ENCODE measurements around the gene SEC23B.
A peak's percentile ranks its signal among the peaks of the same experiment; 100 is the strongest.

Gene SEC23B

GRCh38 chr20:18587665-18588573 lies 80.2 kb downstream of the SEC23B start, which contains the start of gene DTD1:
DTD1 (plus strand) TSS chr20:18588054; CDS start chr20:18588073, 19 bp downstream.
- peak; percentile 70 for DNase-seq (ENCODE audit: low read depth)

GRCh38 chr20:18588574-18588933 lies 80.8 kb downstream of the SEC23B start:
- no peak for DNase-seq (ENCODE audit: low read depth)

DNA sequence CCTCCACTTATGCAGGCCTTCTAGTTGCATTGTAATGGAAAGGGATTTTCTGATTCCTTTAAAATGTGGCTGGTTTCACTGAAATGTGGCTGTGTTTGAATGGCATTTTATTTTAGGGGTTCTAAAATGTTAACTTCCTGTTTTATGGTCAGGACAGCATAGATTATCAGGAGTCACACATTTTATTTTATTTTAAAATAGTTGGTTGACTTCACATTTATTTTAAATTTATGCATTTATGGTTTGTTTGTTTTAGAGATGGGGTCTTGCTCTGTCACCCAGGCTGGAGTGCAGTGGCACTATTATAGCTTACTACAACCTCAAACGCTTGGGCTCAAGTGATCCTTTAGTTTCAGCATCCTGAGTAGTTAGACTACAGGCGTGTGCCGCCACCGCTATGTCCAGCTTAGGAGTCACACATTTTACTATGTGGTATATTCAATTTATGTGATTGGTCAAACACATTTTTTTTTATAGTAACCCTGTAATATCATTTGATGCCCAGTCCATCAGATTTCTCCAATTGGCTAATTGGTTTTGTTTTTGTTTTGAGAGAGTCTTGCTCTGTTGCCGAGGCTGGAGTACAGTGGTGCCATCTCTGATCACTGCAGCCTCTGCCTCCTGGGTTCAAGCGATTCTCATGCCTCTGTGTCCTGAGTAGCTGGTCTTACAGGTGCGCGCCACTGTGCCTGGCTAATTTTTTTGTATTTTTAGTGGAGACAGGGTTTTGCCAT lies 82.4 kb downstream of the SEC23B start:
- no peak for DNase-seq (ENCODE audit: low read depth)

- no peak for DNase-seq (ENCODE audit: low read depth)
These were observed 88.5 kb downstream of the SEC23B start for GRCh38 chr20:18596270-18596669.

DNA sequence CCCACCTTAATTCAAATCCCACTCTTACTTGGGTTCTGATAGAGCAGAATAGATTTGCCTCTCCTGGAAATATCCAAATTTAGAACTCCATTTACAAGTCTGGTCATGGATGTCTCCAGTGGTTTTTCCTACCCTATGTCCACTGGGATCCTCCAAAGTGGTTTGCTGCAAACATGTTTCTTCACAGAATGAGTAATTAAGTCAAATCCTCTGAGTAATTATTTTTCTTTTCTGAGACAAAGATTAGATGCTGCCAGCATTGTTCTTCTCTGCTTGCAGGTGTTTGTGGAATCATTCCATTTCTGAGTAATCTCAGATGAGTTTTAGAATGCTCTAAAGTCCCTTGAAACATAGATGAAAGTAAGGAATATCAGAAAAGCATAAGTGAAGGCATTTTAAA lies 102.0 kb downstream of the SEC23B start:
- no peak for DNase-seq (ENCODE audit: low read depth)

Measured in stimulated activated CD8-positive, alpha-beta memory T cell treated with anti-CD3 and anti-CD28 coated beads, Interleukin-12 subunit alpha, Interleukin-12 subunit beta, amount 100 ng/mL, for 4 hours (primary cell).